Airway epithelial cell (primary cell): Measurements from ENCODE around the gene ZNF777. TPM values are rescaled to one million over a fixed set of nuclear protein-coding genes. Genes with fewer than 3 reads are reported as not detected.

Experiments used
- total RNA-seq: library from RNA; depleted of rRNA; stranded (reverse); fragments of >200 nt; gene quantifications from 2 replicates; pipeline ENCODE4 v1.2.3, GENCODE V29; 2015

The ZNF777 gene
- total RNA-seq: 11.3 and 12.2 TPM in 2 replicates

DNA sequence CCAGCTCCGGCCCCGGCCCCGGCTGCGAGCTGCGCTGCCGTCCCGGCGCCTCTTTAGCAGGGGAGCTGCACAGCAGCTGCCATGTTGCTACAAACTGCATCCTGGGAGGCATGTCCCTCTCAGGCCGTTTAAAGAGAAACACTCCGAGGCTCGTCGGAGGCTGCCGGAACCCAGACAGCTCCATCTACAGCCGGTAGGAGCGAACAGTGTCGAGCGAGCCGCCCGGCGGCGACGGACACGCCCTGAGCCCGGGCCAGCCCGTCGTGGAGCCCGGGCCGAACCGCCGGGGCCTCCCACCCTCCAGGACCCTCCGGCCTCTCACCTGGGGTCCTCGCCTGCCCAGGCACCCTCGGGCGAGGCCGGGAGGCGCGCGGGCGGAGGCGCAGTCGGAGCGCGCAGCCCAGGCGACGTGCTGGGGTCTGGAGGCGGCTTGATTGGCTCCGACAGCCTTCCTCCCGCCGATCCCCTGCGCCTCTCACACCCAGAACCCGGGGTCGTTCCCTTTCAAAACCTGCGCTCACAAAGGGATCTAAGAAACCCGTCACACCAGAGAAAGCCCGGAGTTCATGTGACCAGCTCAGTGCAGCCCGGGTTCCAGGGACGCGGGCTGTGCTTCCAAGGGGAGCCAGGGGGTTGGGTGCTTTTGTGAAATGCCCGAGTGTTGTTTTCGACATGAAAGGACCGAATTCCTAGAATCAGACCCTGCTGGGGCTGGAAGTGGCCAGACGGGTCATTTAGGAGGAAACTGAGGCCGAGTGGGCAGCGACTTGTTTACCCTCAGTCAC is at the start of gene ZNF777:
TSS of gene ZNF777 (minus strand) at position 570 of the 785 bp plus-strand sequence. CDS start 5,040 bp downstream, outside the sequence.

DNA sequence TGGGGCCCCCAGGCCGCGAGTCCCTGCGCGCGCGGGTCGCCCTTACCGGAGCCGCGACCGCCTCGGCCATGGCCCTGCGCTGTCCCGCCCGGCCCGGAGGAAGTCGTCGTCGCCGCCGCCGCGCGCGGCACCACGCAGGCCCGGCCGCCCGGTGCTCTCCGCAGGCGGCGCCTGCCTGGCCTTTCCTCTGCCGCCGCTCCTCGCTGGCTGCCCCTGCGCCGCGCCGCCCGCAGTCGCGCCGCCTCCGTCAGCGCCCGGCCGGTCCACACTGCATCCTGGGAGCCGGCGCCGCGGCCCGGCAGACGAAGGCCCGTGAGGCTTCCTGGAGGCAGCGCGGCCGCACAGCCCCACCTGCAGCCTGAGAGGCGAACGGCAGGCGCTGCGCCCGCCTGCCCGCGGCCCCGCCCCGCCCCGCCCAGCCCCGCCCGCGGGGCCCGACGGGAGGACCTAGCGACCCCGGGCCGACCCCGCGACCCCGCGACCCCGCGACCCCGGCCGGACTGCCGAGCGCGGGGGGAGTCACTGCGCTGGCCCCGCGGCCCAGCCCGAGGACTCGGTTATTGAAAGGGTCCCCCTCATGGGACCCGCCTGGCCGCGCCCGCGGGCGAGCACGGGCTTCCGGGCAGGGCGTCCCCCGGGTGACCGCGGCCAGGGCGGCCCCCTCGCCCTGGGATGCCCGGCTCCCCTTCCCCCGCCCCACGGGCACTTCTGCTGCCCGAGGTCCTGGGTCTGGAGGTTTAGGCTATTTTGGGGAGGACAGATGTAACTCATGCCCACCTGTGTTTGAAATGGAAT is 36.8 kb upstream of the ZNF777 start, which contains the start of gene ZNF746:
TSS of gene ZNF746 (minus strand) at position 343 of the 795 bp plus-strand sequence. CDS start at position 70, 273 bp downstream.

Other genes starting within 250 kb of the ZNF777 start
- 4.1 and 4.7 TPM in 2 replicates for gene ZNF212, start 221.4 kb downstream of the ZNF777 start, total RNA-seq
- gene ZNF783, start 198.9 kb downstream of the ZNF777 start, total RNA-seq: 4.1 and 6.3 TPM in 2 replicates
- gene ZNF746, start 36.7 kb upstream of the ZNF777 start, total RNA-seq: 20.6 and 24.1 TPM in 2 replicates